M059J (cell line): Measurements from ENCODE around the gene FCHSD1. TPM values are rescaled to one million over a fixed set of nuclear protein-coding genes. Genes with fewer than 3 reads are reported as not detected.
A peak's percentile ranks its signal among the peaks of the same experiment; 100 is the strongest.

Experiments
- DNase-seq: peaks from one replicate; pipeline ENCODE4 v3.0.0-alpha.2; 2012; ENCODE audit warnings: low read depth
- total RNA-seq: library from RNA; depleted of rRNA; stranded (reverse); fragments of >200 nt; shearing (Covaris generic); gene quantifications from 2 replicates; pipeline ENCODE4 v1.2.3, GENCODE V29; 2014

The FCHSD1 gene
- total RNA-seq, 1 experiment from 2014 or later = 18.5 TPM

- peak; percentile 86 for DNase-seq
These were observed 9.5 kb downstream of the FCHSD1 start for GRCh38 chr5:141641634-141642267.

- DNase-seq = no peak
These were observed 10.5 kb downstream of the FCHSD1 start for GRCh38 chr5:141640698-141641097.

- no peak for DNase-seq
These were observed 11.2 kb downstream of the FCHSD1 start for GRCh38 chr5:141640051-141640415.

GRCh38 chr5:141639357-141640050 lies 11.7 kb downstream of the FCHSD1 start:
- no peak for DNase-seq

- no peak for DNase-seq
These were observed 12.4 kb downstream of the FCHSD1 start for GRCh38 chr5:141638771-141639170.

GRCh38 chr5:141637767-141638419 lies 13.3 kb downstream of the FCHSD1 start:
- no peak for DNase-seq

- DNase-seq = no peak
These were observed 14.0 kb downstream of the FCHSD1 start for GRCh38 chr5:141637123-141637766.

GRCh38 chr5:141636413-141637122 lies 14.7 kb downstream of the FCHSD1 start, which contains the start of the genes HDAC3 and RELL2:
Gene HDAC3, minus strand, starts transcription at chr5:141636849. Its CDS starts 59 bp downstream, at chr5:141636790.
Gene RELL2, plus strand, starts transcription at chr5:141636997. Its CDS starts 1,229 bp downstream, at chr5:141638226.
- peak; percentile 87 for DNase-seq

- DNase-seq = no peak
These were observed 15.2 kb downstream of the FCHSD1 start for GRCh38 chr5:141636106-141636412.

GRCh38 chr5:141635646-141636045 lies 15.6 kb downstream of the FCHSD1 start:
- no peak for DNase-seq

GRCh38 chr5:141634720-141635119 lies 16.5 kb downstream of the FCHSD1 start:
- no peak for DNase-seq

- DNase-seq = no peak
These were observed 17.2 kb downstream of the FCHSD1 start for GRCh38 chr5:141633871-141634561.

GRCh38 chr5:141632650-141633049 lies 18.6 kb downstream of the FCHSD1 start:
- no peak for DNase-seq

- no peak for DNase-seq
These were observed 20.6 kb downstream of the FCHSD1 start for GRCh38 chr5:141630570-141631140.

- no peak for DNase-seq
These were observed 22.9 kb downstream of the FCHSD1 start for GRCh38 chr5:141628175-141628788.

- no peak for DNase-seq
These were observed 27.6 kb downstream of the FCHSD1 start for GRCh38 chr5:141623611-141624010.

GRCh38 chr5:141623186-141623585 lies 28.0 kb downstream of the FCHSD1 start:
- no peak for DNase-seq

- DNase-seq = peak; percentile 93
These were observed 32.2 kb downstream of the FCHSD1 start, which contains the start of gene DIAPH1 for GRCh38 chr5:141618804-141619554. Gene DIAPH1, minus strand, starts transcription at chr5:141619000. Its CDS starts 86 bp downstream, at chr5:141618914.

- DNase-seq = peak; percentile 64
These were observed 33.0 kb downstream of the FCHSD1 start for GRCh38 chr5:141618030-141618803.
